Dedifferentiated amniotic fluid mesenchymal stem cell (primary cell): ENCODE measurements around the gene SLC22A2.

Source experiments
- DNase-seq: peaks from one replicate; pipeline ENCODE4 v3.0.0-alpha.2; 2016; ENCODE audit errors: extremely low spot score

The SLC22A2 gene

GRCh38 chr6:160273750-160274149, 15.1 kb upstream of the SLC22A2 start:
- no peak for DNase-seq

GRCh38 chr6:160273196-160273595, 14.6 kb upstream of the SLC22A2 start:
- DNase-seq = no peak

- DNase-seq = no peak
These were observed 14.1 kb upstream of the SLC22A2 start for GRCh38 chr6:160272707-160273106.

- DNase-seq = no peak
These were observed 11.7 kb upstream of the SLC22A2 start for GRCh38 chr6:160270347-160270746.

- no peak for DNase-seq
These were observed 11.2 kb upstream of the SLC22A2 start for GRCh38 chr6:160269771-160270170.

GRCh38 chr6:160269023-160269521, 10.5 kb upstream of the SLC22A2 start:
- DNase-seq = no peak

- DNase-seq = no peak
These were observed 8.5 kb upstream of the SLC22A2 start for GRCh38 chr6:160267102-160267501.

- DNase-seq = no peak
These were observed 7.4 kb upstream of the SLC22A2 start for GRCh38 chr6:160265869-160266476.

- no peak for DNase-seq
These were observed 5.5 kb upstream of the SLC22A2 start for GRCh38 chr6:160264061-160264612.

- DNase-seq = no peak
These were observed 4.7 kb upstream of the SLC22A2 start for GRCh38 chr6:160263196-160263939.

GRCh38 chr6:160261991-160262680, 3.5 kb upstream of the SLC22A2 start:
- DNase-seq = no peak

- DNase-seq = no peak
These were observed 2.3 kb upstream of the SLC22A2 start for GRCh38 chr6:160260803-160261450.

GRCh38 chr6:160260367-160260766, 1.7 kb upstream of the SLC22A2 start:
- DNase-seq = no peak

GRCh38 chr6:160259598-160259997, 977 bp upstream of the SLC22A2 start:
- DNase-seq = no peak

- DNase-seq = no peak
These were observed 463 bp upstream of the SLC22A2 start for GRCh38 chr6:160259143-160259425.

GRCh38 chr6:160256445-160256844, 2.2 kb downstream of the SLC22A2 start:
- no peak for DNase-seq

- no peak for DNase-seq
These were observed 3.9 kb downstream of the SLC22A2 start for GRCh38 chr6:160254467-160255312.

- DNase-seq = no peak
These were observed 4.9 kb downstream of the SLC22A2 start for GRCh38 chr6:160253714-160254113.

GRCh38 chr6:160253292-160253691, 5.3 kb downstream of the SLC22A2 start:
- no peak for DNase-seq

GRCh38 chr6:160252073-160252813, 6.4 kb downstream of the SLC22A2 start:
- DNase-seq = no peak

GRCh38 chr6:160249671-160250070, 8.9 kb downstream of the SLC22A2 start:
- DNase-seq = no peak
